ENCODE measurements around the gene PACRG.

The PACRG gene

GRCh38 chr6:163248051-163248450 lies 520.3 kb downstream of the PACRG start:
- FAIRE-seq (no peak), DNase-seq (ENCODE audit: insufficient read length) (no peak)
- TF ChIP-seq POLR2AphosphoS5 (IDR thresholded peaks at IDR 0.05; ENCODE audit: low read depth, low read length): no peak
- TF ChIP-seq POLR2A (IDR thresholded peaks at IDR 0.05; ENCODE audit: low read depth, low read length): no peak
- TF ChIP-seq TAF1 (IDR thresholded peaks at IDR 0.05; ENCODE audit: borderline replicate concordance, low read depth, low read length): no peak

GRCh38 chr6:163249651-163250101 lies 521.9 kb downstream of the PACRG start:
- TF ChIP-seq POLR2AphosphoS5 (IDR thresholded peaks at IDR 0.05; ENCODE audit: low read depth, low read length): no peak
- no peak for TF ChIP-seq POLR2A (IDR thresholded peaks at IDR 0.05; ENCODE audit: low read depth, low read length)
- no peak for TF ChIP-seq TAF1 (IDR thresholded peaks at IDR 0.05; ENCODE audit: borderline replicate concordance, low read depth, low read length)
- FAIRE-seq (no peak), DNase-seq (ENCODE audit: insufficient read length) (no peak)

DNA sequence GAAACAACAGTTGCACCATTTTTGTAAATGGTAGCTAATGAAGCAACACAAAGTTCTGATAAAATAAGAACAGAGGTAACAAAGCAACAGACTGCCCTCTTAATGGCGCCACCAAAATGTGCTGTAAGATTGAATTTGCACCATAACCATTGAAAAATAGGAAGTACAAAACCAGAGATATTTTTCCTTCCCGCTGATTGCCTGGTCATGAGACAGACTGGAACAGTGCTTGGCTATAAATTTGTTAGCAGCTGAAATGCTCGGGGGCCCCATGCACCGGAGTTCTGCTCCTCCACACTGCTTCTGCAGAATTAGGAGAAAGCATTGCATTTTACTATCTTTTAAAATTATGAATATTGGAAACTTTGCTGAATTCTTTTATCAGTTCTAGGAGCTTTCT lies 522.3 kb downstream of the PACRG start:
- FAIRE-seq (no peak), DNase-seq (ENCODE audit: insufficient read length) (no peak)
- TF ChIP-seq POLR2AphosphoS5 (IDR thresholded peaks at IDR 0.05; ENCODE audit: low read depth, low read length): no peak
- no peak for TF ChIP-seq TAF1 (IDR thresholded peaks at IDR 0.05; ENCODE audit: borderline replicate concordance, low read depth, low read length)
- TF ChIP-seq POLR2A (IDR thresholded peaks at IDR 0.05; ENCODE audit: low read depth, low read length): no peak

GRCh38 chr6:163252061-163252591 lies 524.4 kb downstream of the PACRG start:
- FAIRE-seq (no peak), DNase-seq (ENCODE audit: insufficient read length) (no peak)
- TF ChIP-seq POLR2AphosphoS5 (IDR thresholded peaks at IDR 0.05; ENCODE audit: low read depth, low read length) (no peak), TAF1 (IDR thresholded peaks at IDR 0.05; ENCODE audit: borderline replicate concordance, low read depth, low read length) (no peak), POLR2A (IDR thresholded peaks at IDR 0.05; ENCODE audit: low read depth, low read length) (no peak)

DNA sequence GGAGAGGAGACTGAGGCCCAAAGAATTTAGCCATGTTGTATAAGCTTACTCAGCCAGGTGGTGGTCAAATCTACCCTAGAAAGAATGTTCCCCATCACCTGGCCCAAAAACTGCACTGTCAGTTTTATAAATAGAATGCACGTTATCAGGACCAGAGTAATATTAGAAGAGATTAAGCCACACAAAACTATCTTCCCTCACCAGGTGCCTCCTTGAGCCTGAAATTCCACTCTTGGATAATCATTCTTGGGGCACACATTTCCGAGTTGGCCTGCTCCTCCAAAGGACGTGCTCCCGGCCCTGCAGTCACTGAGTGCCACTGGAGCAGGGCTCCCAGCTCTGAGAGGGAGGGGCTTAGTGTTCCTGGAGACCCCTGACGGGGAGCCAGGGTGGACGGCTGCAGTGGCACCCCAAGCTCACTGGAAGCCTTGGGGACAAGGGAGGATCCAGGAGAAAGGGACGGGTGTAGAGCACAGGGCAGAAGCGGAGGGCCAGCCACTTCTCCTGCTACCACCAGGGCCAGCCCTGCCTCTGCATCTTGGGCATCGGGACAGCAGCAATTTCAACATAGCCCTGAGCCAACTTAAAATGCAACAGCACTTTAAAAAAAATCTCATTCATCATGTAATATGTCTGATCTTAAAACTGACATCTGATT lies 525.9 kb downstream of the PACRG start:
- no peak for FAIRE-seq
- TF ChIP-seq TAF1 (IDR thresholded peaks at IDR 0.05; ENCODE audit: borderline replicate concordance, low read depth, low read length) (no peak), POLR2AphosphoS5 (IDR thresholded peaks at IDR 0.05; ENCODE audit: low read depth, low read length) (no peak), POLR2A (IDR thresholded peaks at IDR 0.05; ENCODE audit: low read depth, low read length) (no peak)
- DNase-seq (ENCODE audit: insufficient read length): no peak

- DNase-seq (ENCODE audit: insufficient read length): no peak
- no peak for FAIRE-seq
- no peak for TF ChIP-seq POLR2AphosphoS5 (IDR thresholded peaks at IDR 0.05; ENCODE audit: low read depth, low read length)
- no peak for TF ChIP-seq POLR2A (IDR thresholded peaks at IDR 0.05; ENCODE audit: low read depth, low read length)
- no peak for TF ChIP-seq TAF1 (IDR thresholded peaks at IDR 0.05; ENCODE audit: borderline replicate concordance, low read depth, low read length)
Observed at GRCh38 chr6:163254341-163254835, 526.6 kb downstream of the PACRG start.

GRCh38 chr6:163255265-163255664 lies 527.5 kb downstream of the PACRG start:
- DNase-seq (ENCODE audit: insufficient read length): no peak
- TF ChIP-seq POLR2AphosphoS5 (IDR thresholded peaks at IDR 0.05; ENCODE audit: low read depth, low read length) (no peak), TAF1 (IDR thresholded peaks at IDR 0.05; ENCODE audit: borderline replicate concordance, low read depth, low read length) (no peak), POLR2A (IDR thresholded peaks at IDR 0.05; ENCODE audit: low read depth, low read length) (no peak)

GRCh38 chr6:163259689-163260088 lies 531.9 kb downstream of the PACRG start:
- DNase-seq (ENCODE audit: insufficient read length) (no peak), FAIRE-seq (no peak)
- no peak for TF ChIP-seq POLR2A (IDR thresholded peaks at IDR 0.05; ENCODE audit: low read depth, low read length)
- TF ChIP-seq POLR2AphosphoS5 (IDR thresholded peaks at IDR 0.05; ENCODE audit: low read depth, low read length): no peak
- no peak for TF ChIP-seq TAF1 (IDR thresholded peaks at IDR 0.05; ENCODE audit: borderline replicate concordance, low read depth, low read length)

More at GRCh38 chr6:163255265-163255664, 527.5 kb downstream of the PACRG start:
- FAIRE-seq: no peak

- FAIRE-seq: no peak
- no peak for DNase-seq (ENCODE audit: insufficient read length)
- TF ChIP-seq POLR2AphosphoS5 (IDR thresholded peaks at IDR 0.05; ENCODE audit: low read depth, low read length) (no peak), POLR2A (IDR thresholded peaks at IDR 0.05; ENCODE audit: low read depth, low read length) (no peak), TAF1 (IDR thresholded peaks at IDR 0.05; ENCODE audit: borderline replicate concordance, low read depth, low read length) (no peak)
Observed at GRCh38 chr6:163260111-163260895, 532.5 kb downstream of the PACRG start.

DNA sequence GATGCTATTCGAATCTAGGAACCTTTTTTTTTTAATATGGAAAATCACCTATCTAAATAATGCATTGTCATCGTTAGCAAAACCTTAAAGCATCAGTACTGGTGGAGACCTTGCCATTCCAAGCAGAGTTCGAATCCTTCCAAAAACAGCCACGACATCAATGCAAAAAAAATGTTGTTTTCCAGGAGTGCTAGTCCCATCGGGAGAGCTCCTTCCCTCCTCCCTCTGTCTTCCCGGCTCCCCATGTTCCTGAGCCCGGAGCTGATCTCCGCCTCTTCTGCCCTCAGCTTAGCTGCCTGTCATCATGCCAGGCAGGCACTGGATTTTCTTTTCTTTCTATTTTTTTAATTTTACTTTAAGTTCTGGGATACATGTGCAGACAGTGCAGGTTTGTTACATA lies 533.1 kb downstream of the PACRG start:
- DNase-seq (ENCODE audit: insufficient read length) (no peak), FAIRE-seq (no peak)

GRCh38 chr6:163261361-163261760 lies 533.6 kb downstream of the PACRG start:
- FAIRE-seq: no peak
- TF ChIP-seq POLR2AphosphoS5 (IDR thresholded peaks at IDR 0.05; ENCODE audit: low read depth, low read length) (no peak), TAF1 (IDR thresholded peaks at IDR 0.05; ENCODE audit: borderline replicate concordance, low read depth, low read length) (no peak), POLR2A (IDR thresholded peaks at IDR 0.05; ENCODE audit: low read depth, low read length) (no peak)

More for the DNA sequence above, 533.1 kb downstream of the PACRG start:
- TF ChIP-seq POLR2AphosphoS5 (IDR thresholded peaks at IDR 0.05; ENCODE audit: low read depth, low read length): no peak
- no peak for TF ChIP-seq POLR2A (IDR thresholded peaks at IDR 0.05; ENCODE audit: low read depth, low read length)
- TF ChIP-seq TAF1 (IDR thresholded peaks at IDR 0.05; ENCODE audit: borderline replicate concordance, low read depth, low read length): no peak

More at GRCh38 chr6:163261361-163261760, 533.6 kb downstream of the PACRG start:
- DNase-seq (ENCODE audit: insufficient read length): no peak

Data from GM12892 (cell line).